Measurements from ENCODE around the gene SPPL2A. TPM values are rescaled to one million over a fixed set of nuclear protein-coding genes. Genes with fewer than 3 reads are reported as not detected.

Gene SPPL2A
- total RNA-seq, 1 experiment from 2014 or later: 160 TPM

GRCh38 chr15:50687302-50687902 lies 78.1 kb downstream of the SPPL2A start:
- DNase-seq (ENCODE audit: low read depth): no peak

- peak; percentile 85 for DNase-seq (ENCODE audit: low read depth)
These were observed 78.8 kb downstream of the SPPL2A start, which contains the start of gene TRPM7 for GRCh38 chr15:50686469-50687301. TSS of gene TRPM7 (minus strand) at chr15:50686797. CDS start at chr15:50686533, 264 bp downstream.

- peak; percentile 37 for DNase-seq (ENCODE audit: low read depth)
These were observed 79.5 kb downstream of the SPPL2A start for GRCh38 chr15:50685976-50686468.

GRCh38 chr15:50685191-50685975 lies 80.1 kb downstream of the SPPL2A start:
- DNase-seq (ENCODE audit: low read depth): no peak

- no peak for DNase-seq (ENCODE audit: low read depth)
These were observed 84.0 kb downstream of the SPPL2A start for GRCh38 chr15:50681467-50681866.

GRCh38 chr15:50676799-50677483 lies 88.6 kb downstream of the SPPL2A start:
- peak; percentile 82 for DNase-seq (ENCODE audit: low read depth)

- DNase-seq (ENCODE audit: low read depth): peak; percentile 53
These were observed 89.9 kb downstream of the SPPL2A start for GRCh38 chr15:50675535-50676144.

- DNase-seq (ENCODE audit: low read depth): no peak
These were observed 95.4 kb downstream of the SPPL2A start for GRCh38 chr15:50670115-50670514.

GRCh38 chr15:50669611-50670010 lies 95.9 kb downstream of the SPPL2A start:
- DNase-seq (ENCODE audit: low read depth): no peak

GRCh38 chr15:50665938-50666337 lies 99.6 kb downstream of the SPPL2A start:
- DNase-seq (ENCODE audit: low read depth): no peak

- no peak for DNase-seq (ENCODE audit: low read depth)
These were observed 110.0 kb downstream of the SPPL2A start for GRCh38 chr15:50655555-50655954.

GRCh38 chr15:50653156-50653743 lies 112.3 kb downstream of the SPPL2A start:
- DNase-seq (ENCODE audit: low read depth): no peak

- no peak for DNase-seq (ENCODE audit: low read depth)
These were observed 112.8 kb downstream of the SPPL2A start for GRCh38 chr15:50652671-50653070.

Other genes starting within 250 kb of the SPPL2A start
- not detected in 2 replicates for gene USP50, start 219.0 kb downstream of the SPPL2A start, total RNA-seq (2014; rRNA removed)
- gene TRPM7, start 78.9 kb downstream of the SPPL2A start, total RNA-seq (2014; rRNA removed): 42.4 and 48.2 TPM in 2 replicates
- 14.6 and 17.2 TPM in 2 replicates for gene AP4E1, start 143.0 kb upstream of the SPPL2A start, total RNA-seq (2014; rRNA removed)